ENCODE measurements around the gene B9D2. TPM values are rescaled to one million over a fixed set of nuclear protein-coding genes. Genes with fewer than 3 reads are reported as not detected.

Gene B9D2
- total RNA-seq, 1 experiment from 2014 or later = 7.3 TPM

- H3K36me3 ChIP-seq (ENCODE audit: control insufficient read depth in 1 of 2, insufficient read depth in 2 of 2, low read length in 2 of 2) = peaks cover 24 to 52% of the 10 kb centered on the region in 2 experiments
- H3K9me3 ChIP-seq (ENCODE audit: control insufficient read depth in 1 of 2, insufficient read depth in 1 of 2, low read depth in 1 of 2, low read length in 2 of 2) = no peaks in the 10 kb centered on the region
- peak overlapping the region; percentile 26; the same call in 1 of the 2 replicates for H3K9ac ChIP-seq (ENCODE audit: low read length)
- ChIA-PET POLR2A (no interaction called here), CTCF (interaction anchor here (0.9 to 2.2 kb wide), 10 partner anchors 10 to 333 kb away, joined by 3 to 22 read pairs (median 4); partner anchors contain the start of gene B9D2), RAD21 (ENCODE audit: low non-redundant PET in 1 of 2, low total read pairs in 2 of 2, uncharacterized antibody in 2 of 2, unreplicated experiment in 2 of 2) (interaction anchor here in 1 of 2 experiments (0.7 kb wide), 1 partner anchor 163 kb away, joined by 3 read pairs; no protein-coding TSS in a partner anchor)
- peak overlapping the region; percentile 44 for H3K27ac ChIP-seq (ENCODE audit: low read depth, low read length)
- TF ChIP-seq SP1 (IDR thresholded peaks at IDR 0.05; ENCODE audit: low read depth) (no peak), POLR2A (IDR thresholded peaks at IDR 0.05; ENCODE audit: borderline replicate concordance, extremely low read depth, insufficient read depth, insufficient read length) (no peak), SIN3A (IDR thresholded peaks at IDR 0.05; ENCODE audit: low read depth) (no peak), YY1 (IDR thresholded peaks at IDR 0.05; ENCODE audit: extremely low read depth, insufficient replicate concordance, low read depth, low read length) (no peak)
- peaks cover 4% of the 10 kb centered on the region; the same call in 1 of the 2 replicates for H4K20me1 ChIP-seq (ENCODE audit: insufficient read depth)
- H3K4me1 ChIP-seq (ENCODE audit: control insufficient read depth in 1 of 2, insufficient read depth in 2 of 2, low read length in 2 of 2) = peaks cover 12 to 25% of the 10 kb centered on the region in 2 experiments
- no TSS peak for BruUV-seq (replicated peaks)
- DNase-seq (ENCODE audit: low read depth, low spot score) (no peak), ATAC-seq (peak; percentile 8)
- H2AFZ ChIP-seq (ENCODE audit: low read depth, low read length, poor library complexity, severe bottlenecking) = no peak overlapping the region
- H3K4me3 ChIP-seq (replicated peaks in 1 of 2; ENCODE audit: low read depth in 1 of 2, low read length in 2 of 2) = no peak overlapping the region
- peak overlapping the region; percentile 95; the same call in 1 of the 2 replicates for H3K4me2 ChIP-seq (ENCODE audit: low read length)
- intact Hi-C loops (cut with micrococcal nuclease) = loop anchor here (1.0 to 2.0 kb wide), 2 partner anchors 104 to 333 kb away; no protein-coding TSS in a partner anchor
- H3K9me2 ChIP-seq (ENCODE audit: insufficient read depth) = no peaks in the 10 kb centered on the region
- H3K27me3 ChIP-seq (ENCODE audit: insufficient read depth, low read length) = no peaks in the 10 kb centered on the region
- peaks cover 25% of the 10 kb centered on the region for H3K79me2 ChIP-seq (ENCODE audit: insufficient read depth, low read length)
These were observed 55.9 kb downstream of the B9D2 start for GRCh38 chr19:41307954-41308449.

- Histone ChIP-seq H3K4me2 (ENCODE audit: low read length) (no peak overlapping the region), H2AFZ (ENCODE audit: low read depth, low read length, poor library complexity, severe bottlenecking) (no peak overlapping the region), H3K4me1 (ENCODE audit: control insufficient read depth in 1 of 2, insufficient read depth in 2 of 2, low read length in 2 of 2) (peaks cover 12 to 25% of the 10 kb centered on the region in 2 experiments), H3K79me2 (ENCODE audit: insufficient read depth, low read length) (peaks cover 18% of the 10 kb centered on the region), H3K9ac (ENCODE audit: low read length) (no peak overlapping the region), H4K20me1 (ENCODE audit: insufficient read depth) (peaks cover 4% of the 10 kb centered on the region; the same call in 1 of the 2 replicates), H3K27me3 (ENCODE audit: insufficient read depth, low read length) (no peaks in the 10 kb centered on the region), H3K4me3 (replicated peaks in 1 of 2; ENCODE audit: low read depth in 1 of 2, low read length in 2 of 2) (no peak overlapping the region), H3K9me2 (ENCODE audit: insufficient read depth) (no peaks in the 10 kb centered on the region), H3K27ac (ENCODE audit: low read depth, low read length) (peak overlapping the region; percentile 44; the same call in 1 of the 2 replicates), H3K36me3 (ENCODE audit: control insufficient read depth in 1 of 2, insufficient read depth in 2 of 2, low read length in 2 of 2) (peaks cover 28 to 56% of the 10 kb centered on the region in 2 experiments), H3K9me3 (ENCODE audit: control insufficient read depth in 1 of 2, insufficient read depth in 1 of 2, low read depth in 1 of 2, low read length in 2 of 2) (no peaks in the 10 kb centered on the region)
- no peak for TF ChIP-seq ZFX (IDR thresholded peaks at IDR 0.05)
- TF ChIP-seq TCF7L2 (IDR thresholded peaks at IDR 0.05; ENCODE audit: borderline replicate concordance, extremely low read depth, insufficient read depth, insufficient read length) = no peak
- TF ChIP-seq YY1 (IDR thresholded peaks at IDR 0.05; ENCODE audit: extremely low read depth, insufficient replicate concordance, low read depth, low read length) = no peak
- no peak for DNase-seq (ENCODE audit: low read depth, low spot score)
- ChIA-PET POLR2A (no interaction called here), RAD21 (ENCODE audit: low non-redundant PET in 1 of 2, low total read pairs in 2 of 2, uncharacterized antibody in 2 of 2, unreplicated experiment in 2 of 2) (interaction anchor here in 1 of 2 experiments (0.6 kb wide), 1 partner anchor 149 kb away, joined by 6 read pairs; no protein-coding TSS in a partner anchor), CTCF (interaction anchor here (0.9 to 2.2 kb wide), 6 partner anchors 15 to 332 kb away, joined by 3 to 22 read pairs (median 5); partner anchors contain the start of gene B9D2)
- intact Hi-C loops (cut with micrococcal nuclease) = no loop called here
- no peak for ATAC-seq
- TSS peak; percentile 20 for BruUV-seq (replicated peaks)
These were observed 56.7 kb downstream of the B9D2 start for GRCh38 chr19:41307090-41307875.
